NT2/D1 (cell line): ENCODE measurements around the gene PHPT1.

ENCODE experiments used
- SUZ12 ChIP-seq: IDR thresholded peaks from 2 replicates; pipeline ENCODE4 v1.6.1; 2011; ENCODE audit not compliant: insufficient read length, insufficient read depth; ENCODE audit errors: extremely low read depth
- YY1 ChIP-seq: IDR thresholded peaks from 2 replicates; pipeline ENCODE4 v1.6.1; 2011; ENCODE audit not compliant: insufficient read length, insufficient read depth
- ZNF274 ChIP-seq: IDR thresholded peaks from 2 replicates; pipeline ENCODE4 v1.6.1; 2011; ENCODE audit warnings: mild to moderate bottlenecking, low read depth, low read length

DNA sequence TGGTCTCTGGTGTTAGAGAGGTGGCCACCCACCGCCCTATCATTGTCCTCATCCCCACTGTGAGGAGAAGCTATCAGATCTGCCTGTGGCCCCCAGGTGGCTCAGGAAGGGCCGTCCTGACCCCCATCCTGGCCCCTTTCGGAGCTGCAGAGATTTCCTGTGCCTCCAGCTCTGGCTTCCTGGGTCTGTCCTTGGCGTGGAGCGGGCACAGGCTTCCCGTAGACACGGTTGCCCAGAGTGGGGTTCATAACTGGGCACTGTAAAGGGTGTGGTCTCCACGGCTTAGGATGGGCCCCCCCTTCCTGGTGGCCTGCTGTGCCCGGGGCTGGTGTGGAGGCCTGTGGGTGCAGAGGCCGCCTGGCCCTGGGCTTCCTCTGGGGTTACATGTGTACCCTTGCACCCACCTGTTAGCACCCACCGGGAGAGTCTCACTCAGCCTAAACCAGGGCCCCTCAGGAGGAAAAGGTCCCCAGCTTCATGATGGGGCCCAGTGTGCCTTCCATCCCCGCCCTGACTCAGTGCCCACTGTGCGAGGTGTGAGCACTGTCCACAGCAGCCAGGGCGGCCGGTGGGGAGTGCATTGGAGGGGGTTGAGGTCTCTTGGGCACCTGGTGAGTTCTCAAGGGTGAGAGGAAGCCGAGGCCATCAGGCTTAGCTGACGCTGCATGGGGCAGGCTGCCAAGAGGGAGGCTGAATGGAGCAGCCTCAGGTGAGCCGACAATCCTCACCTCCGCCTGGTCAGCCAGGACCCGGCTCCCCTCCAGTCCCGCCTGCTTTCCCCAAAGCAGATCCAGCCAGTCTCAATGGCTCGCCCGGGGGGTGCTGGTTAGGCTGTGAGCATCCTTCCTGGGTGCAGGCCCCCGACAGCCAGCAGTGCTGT lies 22.3 kb upstream of the PHPT1 start:
- TF ChIP-seq YY1, result no peak
- TF ChIP-seq SUZ12, result no peak
- TF ChIP-seq ZNF274, result no peak
